Adrenal gland (tissue), 5 donors: ENCODE measurements around the gene NCOA1.

Experiments
- CTCF ChIP-seq, 6 experiments: fragments of 450-650 bp in 4 of 6; fragments of 200-600 bp in 2 of 6; sonication (generic) in 1 of 6; IDR thresholded peaks; 1 replicate in 5 of 6; 2 replicates in 1 of 6; pipeline versions ENCODE4 v1.5.1 to v1.8.0; 2016 to 2021; ENCODE audit warnings: antibody characterized with exemption in 6 of 6, mild to moderate bottlenecking in 2 of 6, moderate library complexity in 1 of 6
- POLR2A ChIP-seq, 2 donors: fragments of 450-650 bp; IDR thresholded peaks; one replicate each; pipeline ENCODE4 v1.6.1; 2017; ENCODE audit warnings: antibody characterized with exemption in 2 of 2, mild to moderate bottlenecking in 2 of 2, moderate library complexity in 1 of 2
- donor health status: DM: no; HTN: no; CAD: no.

DNA sequence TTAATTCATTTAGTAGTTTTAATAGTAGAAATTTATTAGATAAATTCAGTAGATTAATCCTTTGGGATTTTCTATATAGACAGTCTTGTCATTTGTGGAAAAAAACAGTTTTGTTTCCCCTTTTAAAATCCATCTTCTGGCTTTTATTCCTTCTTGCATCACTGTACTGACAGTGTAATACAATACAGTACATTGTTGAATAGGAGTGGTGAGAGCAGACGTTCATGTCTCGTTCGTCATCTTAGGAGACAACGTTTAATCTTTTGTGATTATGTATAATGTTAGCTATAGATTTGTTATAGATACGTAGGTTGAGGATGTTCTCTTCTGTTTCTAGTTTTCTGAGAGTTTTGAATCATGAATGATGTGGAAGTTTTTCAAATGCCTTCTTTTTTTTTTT lies 61.8 kb downstream of the NCOA1 start:
- TF ChIP-seq POLR2A (IDR thresholded peaks at IDR 0.05), result no peak
- TF ChIP-seq CTCF (IDR thresholded peaks at IDR 0.05), result no peak
